Erythroblast (primary cell): ENCODE data around the gene MBP.

Source experiments
- GATA1 ChIP-seq: IDR thresholded peaks from 2 replicates; pipeline ENCODE4 v1.6.1; 2011; ENCODE audit warnings: low read depth, mild to moderate bottlenecking, control low read depth, low read length, moderate library complexity
- POLR2A ChIP-seq: IDR thresholded peaks from 2 replicates; pipeline ENCODE4 v1.6.1; 2011; ENCODE audit warnings: mild to moderate bottlenecking, low read length

GRCh38 chr18:77059294-77059916 lies 73.2 kb downstream of the MBP start:
- TF ChIP-seq POLR2A, result no peak
- no peak for TF ChIP-seq GATA1
